ENCODE measurements around the gene INSRR.

DNA sequence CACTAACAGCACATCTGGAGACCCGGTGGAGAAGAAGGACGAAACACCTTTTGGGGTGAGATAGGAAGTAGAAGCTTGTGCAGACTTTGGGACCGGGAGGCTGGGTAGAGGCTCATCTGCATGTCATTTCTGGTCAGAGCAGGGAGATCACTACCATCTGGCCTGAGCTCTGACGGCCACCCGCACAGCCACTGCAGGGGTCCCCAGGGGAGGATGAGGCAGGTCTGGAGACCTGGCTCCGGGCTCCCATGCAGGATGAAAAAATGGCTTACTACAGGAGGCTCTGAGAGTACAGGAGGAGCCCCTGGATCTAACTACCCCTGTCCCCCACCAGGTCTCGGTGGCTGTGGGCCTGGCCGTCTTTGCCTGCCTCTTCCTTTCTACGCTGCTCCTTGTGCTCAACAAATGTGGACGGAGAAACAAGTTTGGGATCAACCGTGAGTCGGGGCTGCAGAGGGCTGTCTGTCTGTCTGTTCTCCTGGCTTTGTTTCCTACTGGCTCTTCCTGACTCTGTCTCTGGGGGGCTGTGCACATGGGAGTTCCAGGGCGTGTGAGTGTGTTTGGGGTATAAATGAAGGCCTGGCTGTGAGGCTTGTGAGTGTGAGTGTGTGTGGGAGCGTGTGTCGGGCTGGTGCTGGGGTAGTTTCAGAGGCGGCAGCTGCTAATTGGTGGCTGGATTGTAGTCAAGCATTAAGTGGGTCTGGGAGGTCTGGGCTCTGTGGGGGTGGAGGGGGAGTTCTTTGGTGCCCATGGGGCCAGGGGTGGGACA, 15.8 kb upstream of the INSRR start:
- TF ChIP-seq, protein P1, sequence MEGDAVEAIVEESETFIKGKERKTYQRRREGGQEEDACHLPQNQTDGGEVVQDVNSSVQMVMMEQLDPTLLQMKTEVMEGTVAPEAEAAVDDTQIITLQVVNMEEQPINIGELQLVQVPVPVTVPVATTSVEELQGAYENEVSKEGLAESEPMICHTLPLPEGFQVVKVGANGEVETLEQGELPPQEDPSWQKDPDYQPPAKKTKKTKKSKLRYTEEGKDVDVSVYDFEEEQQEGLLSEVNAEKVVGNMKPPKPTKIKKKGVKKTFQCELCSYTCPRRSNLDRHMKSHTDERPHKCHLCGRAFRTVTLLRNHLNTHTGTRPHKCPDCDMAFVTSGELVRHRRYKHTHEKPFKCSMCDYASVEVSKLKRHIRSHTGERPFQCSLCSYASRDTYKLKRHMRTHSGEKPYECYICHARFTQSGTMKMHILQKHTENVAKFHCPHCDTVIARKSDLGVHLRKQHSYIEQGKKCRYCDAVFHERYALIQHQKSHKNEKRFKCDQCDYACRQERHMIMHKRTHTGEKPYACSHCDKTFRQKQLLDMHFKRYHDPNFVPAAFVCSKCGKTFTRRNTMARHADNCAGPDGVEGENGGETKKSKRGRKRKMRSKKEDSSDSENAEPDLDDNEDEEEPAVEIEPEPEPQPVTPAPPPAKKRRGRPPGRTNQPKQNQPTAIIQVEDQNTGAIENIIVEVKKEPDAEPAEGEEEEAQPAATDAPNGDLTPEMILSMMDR (IDR thresholded peaks at IDR 0.05), result no peak
- TF ChIP-seq POLR2A (IDR thresholded peaks at IDR 0.05) (no peak), EP300 (IDR thresholded peaks at IDR 0.05) (no peak)

Data from gastroesophageal sphincter (tissue), 3 donors.